Measurements from ENCODE around the gene NET1. TPM values are rescaled to one million over a fixed set of nuclear protein-coding genes. Genes with fewer than 3 reads are reported as not detected.

Gene NET1
- total RNA-seq, 1 donor from 2014 or later: 14.3 TPM

- no peak for DNase-seq (ENCODE audit: low read depth in 2 of 2)
Measured at GRCh38 chr10:5498791-5499492, 86.6 kb downstream of the NET1 start.

GRCh38 chr10:5499493-5500140 lies 87.3 kb downstream of the NET1 start, which contains the start of gene CALML5:
Gene CALML5, minus strand, starts transcription at chr10:5499570. Its CDS starts 132 bp downstream, at chr10:5499438.
- DNase-seq (ENCODE audit: low read depth in 2 of 2): no peak

- DNase-seq (ENCODE audit: low read depth in 2 of 2): no peak
Measured at GRCh38 chr10:5500162-5500670, 87.9 kb downstream of the NET1 start.

- DNase-seq (ENCODE audit: low read depth in 2 of 2): no peak
Measured at GRCh38 chr10:5500910-5501309, 88.6 kb downstream of the NET1 start.

- peak in 1 of 2 donors; percentile 74 for DNase-seq (ENCODE audit: low read depth in 2 of 2)
Measured at GRCh38 chr10:5502061-5502521, 89.7 kb downstream of the NET1 start.

GRCh38 chr10:5502571-5503476 lies 90.5 kb downstream of the NET1 start:
- no peak for DNase-seq (ENCODE audit: low read depth in 2 of 2)

- no peak for DNase-seq (ENCODE audit: low read depth in 2 of 2)
Measured at GRCh38 chr10:5503477-5503835, 91.1 kb downstream of the NET1 start.

- DNase-seq (ENCODE audit: low read depth in 2 of 2): no peak
Measured at GRCh38 chr10:5504146-5505072, 92.1 kb downstream of the NET1 start.

- no peak for DNase-seq (ENCODE audit: low read depth in 2 of 2)
Measured at GRCh38 chr10:5506246-5506645, 93.9 kb downstream of the NET1 start.

- DNase-seq (ENCODE audit: low read depth in 2 of 2): no peak
Measured at GRCh38 chr10:5506751-5507648, 94.6 kb downstream of the NET1 start.

- no peak for DNase-seq (ENCODE audit: low read depth in 2 of 2)
Measured at GRCh38 chr10:5507649-5508131, 95.3 kb downstream of the NET1 start.

- no peak for DNase-seq (ENCODE audit: low read depth in 2 of 2)
Measured at GRCh38 chr10:5508161-5508604, 95.8 kb downstream of the NET1 start.

Other genes with a start within 250 kb of the NET1 start
- not detected in 2 replicates for gene AKR1C8, start 227.4 kb upstream of the NET1 start, total RNA-seq
- gene AKR1C4, start 215.7 kb upstream of the NET1 start, total RNA-seq: not detected in 2 replicates
- gene UCN3, start 47.6 kb upstream of the NET1 start, total RNA-seq: not detected in 2 replicates
- gene TUBAL3, start 7.7 kb upstream of the NET1 start, total RNA-seq: under 0.01 TPM in 1 of 2 replicates, not detected in the other
- gene CALML5, start 87.0 kb downstream of the NET1 start, total RNA-seq: not detected in 2 replicates
- not detected in 2 replicates for gene CALML3, start 112.4 kb downstream of the NET1 start, total RNA-seq

Data from lung microvascular endothelial cell (primary cell).